OCI-LY7 (cell line): ENCODE measurements around the gene TMEM164.

ENCODE experiments used
- CTCF ChIP-seq: fragments of 200-600 bp; sonication (generic); conservative IDR thresholded peaks from 2 replicates; pipeline ENCODE4 v1.5.1; 2014; ENCODE audit warnings: mild to moderate bottlenecking, antibody characterized with exemption, low read length, moderate library complexity, mixed read lengths
- EZH2phosphoT487 ChIP-seq: fragments of 200-600 bp; sonication (generic); IDR thresholded peaks from 2 replicates; pipeline ENCODE4 v1.6.1; 2018; ENCODE audit warnings: low read depth, borderline replicate concordance, mild to moderate bottlenecking, mixed run types, antibody characterized with exemption, low read length, moderate library complexity, mixed read lengths

- no peak for TF ChIP-seq CTCF
- TF ChIP-seq EZH2phosphoT487: no peak
These were observed 139.2 kb downstream of the TMEM164 start for GRCh38 chrX:110142096-110142495.
